HL-60 (cell line): ENCODE measurements around the gene CMA1.

ENCODE experiments used
- DNase-seq, 2 experiments: peaks; one replicate each; pipeline ENCODE4 v3.0.0-alpha.2; 2010 to 2020; ENCODE audit warnings: low read depth in 1 of 2, low spot score in 1 of 2
- H3K27ac ChIP-seq: fragments of 250-450 bp; sonication (Bioruptor Pico); replicated peaks from 2 replicates; pipeline ENCODE4 v1.5.1; 2020; ENCODE audit warnings: mild to moderate bottlenecking, moderate library complexity
- H3K27me3 ChIP-seq: fragments of 250-450 bp; sonication (Bioruptor Pico); 2 replicates; pipeline ENCODE4 v1.5.1; 2021; ENCODE audit warnings: mild to moderate bottlenecking, moderate library complexity; ENCODE audit not compliant: insufficient read depth, poor library complexity, severe bottlenecking
- H3K4me3 ChIP-seq: replicated peaks from 2 replicates; pipeline ENCODE4 v1.5.1; 2011; ENCODE audit warnings: mild to moderate bottlenecking, control low read depth, low read length; ENCODE audit not compliant: insufficient read depth
- CTCF ChIP-seq: IDR thresholded peaks from one replicate; pipeline ENCODE4 v1.5.1; 2011; ENCODE audit warnings: low read length, control low read depth, inconsistent platforms; ENCODE audit not compliant: insufficient read depth
- GABPA ChIP-seq: IDR thresholded peaks from 2 replicates; pipeline ENCODE4 v1.6.1; 2012; ENCODE audit warnings: low read depth
- POLR2AphosphoS5 ChIP-seq: IDR thresholded peaks from 2 replicates; pipeline ENCODE4 v1.6.1; 2012; ENCODE audit warnings: low read depth
- SPI1 ChIP-seq: IDR thresholded peaks from 2 replicates; pipeline ENCODE4 v1.6.1; 2012; ENCODE audit warnings: low read depth, mild to moderate bottlenecking, borderline replicate concordance
- TF ChIP-seq, protein P1 (sequence below): IDR thresholded peaks from 2 replicates; pipeline ENCODE4 v1.6.1; 2012; ENCODE audit warnings: low read depth; ENCODE audit not compliant: insufficient replicate concordance

CMA1 gene

GRCh38 chr14:24458736-24459135, 49.3 kb downstream of the CMA1 start:
- H3K27me3 ChIP-seq = no peaks in the 10 kb centered on the region
- TF ChIP-seq GABPA (no peak), SPI1 (no peak), POLR2AphosphoS5 (no peak), CTCF (no peak)
- TF ChIP-seq, protein P1, sequence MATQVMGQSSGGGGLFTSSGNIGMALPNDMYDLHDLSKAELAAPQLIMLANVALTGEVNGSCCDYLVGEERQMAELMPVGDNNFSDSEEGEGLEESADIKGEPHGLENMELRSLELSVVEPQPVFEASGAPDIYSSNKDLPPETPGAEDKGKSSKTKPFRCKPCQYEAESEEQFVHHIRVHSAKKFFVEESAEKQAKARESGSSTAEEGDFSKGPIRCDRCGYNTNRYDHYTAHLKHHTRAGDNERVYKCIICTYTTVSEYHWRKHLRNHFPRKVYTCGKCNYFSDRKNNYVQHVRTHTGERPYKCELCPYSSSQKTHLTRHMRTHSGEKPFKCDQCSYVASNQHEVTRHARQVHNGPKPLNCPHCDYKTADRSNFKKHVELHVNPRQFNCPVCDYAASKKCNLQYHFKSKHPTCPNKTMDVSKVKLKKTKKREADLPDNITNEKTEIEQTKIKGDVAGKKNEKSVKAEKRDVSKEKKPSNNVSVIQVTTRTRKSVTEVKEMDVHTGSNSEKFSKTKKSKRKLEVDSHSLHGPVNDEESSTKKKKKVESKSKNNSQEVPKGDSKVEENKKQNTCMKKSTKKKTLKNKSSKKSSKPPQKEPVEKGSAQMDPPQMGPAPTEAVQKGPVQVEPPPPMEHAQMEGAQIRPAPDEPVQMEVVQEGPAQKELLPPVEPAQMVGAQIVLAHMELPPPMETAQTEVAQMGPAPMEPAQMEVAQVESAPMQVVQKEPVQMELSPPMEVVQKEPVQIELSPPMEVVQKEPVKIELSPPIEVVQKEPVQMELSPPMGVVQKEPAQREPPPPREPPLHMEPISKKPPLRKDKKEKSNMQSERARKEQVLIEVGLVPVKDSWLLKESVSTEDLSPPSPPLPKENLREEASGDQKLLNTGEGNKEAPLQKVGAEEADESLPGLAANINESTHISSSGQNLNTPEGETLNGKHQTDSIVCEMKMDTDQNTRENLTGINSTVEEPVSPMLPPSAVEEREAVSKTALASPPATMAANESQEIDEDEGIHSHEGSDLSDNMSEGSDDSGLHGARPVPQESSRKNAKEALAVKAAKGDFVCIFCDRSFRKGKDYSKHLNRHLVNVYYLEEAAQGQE = no peak
- H3K4me3 ChIP-seq = no peak overlapping the region
- no peak for DNase-seq
- no peak overlapping the region for H3K27ac ChIP-seq

- no peak overlapping the region for H3K27ac ChIP-seq
- H3K4me3 ChIP-seq = no peak overlapping the region
- H3K27me3 ChIP-seq = no peaks in the 10 kb centered on the region
- DNase-seq = no peak
- TF ChIP-seq, protein P1 = no peak
- TF ChIP-seq CTCF = no peak
- no peak for TF ChIP-seq POLR2AphosphoS5
- no peak for TF ChIP-seq GABPA
- TF ChIP-seq SPI1 = no peak
These were observed 51.1 kb downstream of the CMA1 start for GRCh38 chr14:24456980-24457379.
